IMR-90 (cell line): Measurements from ENCODE around the gene BRMS1. TPM values are rescaled to one million over a fixed set of nuclear protein-coding genes. Genes with fewer than 3 reads are reported as not detected.

Experiments used
- ATAC-seq: fragments of 200-7000 bp; cut with Tn5 transposase; 2 replicates; pipeline ENCODE4 v1.9.1; 2020; ENCODE audit warnings: low read depth, mild to moderate bottlenecking, moderate library complexity
- BruUV-seq: library from RNA; stranded (reverse); fragments of 400-500 nt; replicated peaks from 2 replicates; lab custom pipeline; 2021; lab: Mats Ljungman, UMichigan
- CTCF ChIA-PET: fragments of 300-600 bp; formaldehyde crosslinking; extraction: SDS; loops from one replicate; lab custom pipeline; 2021; ENCODE audit warnings: antibody characterized with exemption; lab: Yijun Ruan, JAX
- POLR2A ChIA-PET: fragments of 300-600 bp; sonication (Branson Sonifier 250); formaldehyde crosslinking; loops from one replicate; lab custom pipeline; 2022; ENCODE audit warnings: antibody characterized with exemption; ENCODE audit not compliant: unreplicated experiment; lab: Charles Lee
- DNase-seq: peaks from one replicate; pipeline ENCODE4 v3.0.0; 2013
- H2AFZ ChIP-seq: replicated peaks from 2 replicates; pipeline ENCODE3; 2013; ENCODE audit warnings: low read length, mild to moderate bottlenecking; ENCODE audit not compliant: poor library complexity
- H2AK5ac ChIP-seq: 2 replicates; pipeline ENCODE4 v1.6.1; 2013; ENCODE audit warnings: low read depth, low read length, inconsistent platforms
- H2AK9ac ChIP-seq: replicated peaks from 2 replicates; pipeline ENCODE3; 2013; ENCODE audit warnings: mild to moderate bottlenecking, low read depth, low read length, moderate library complexity; ENCODE audit not compliant: poor library complexity
- H2BK120ac ChIP-seq: 2 replicates; pipeline ENCODE4 v1.6.1; 2013; ENCODE audit warnings: low read depth, low read length, inconsistent platforms
- H2BK15ac ChIP-seq: 3 replicates; pipeline ENCODE4 v1.6.1; 2013; ENCODE audit warnings: low read depth, low read length, inconsistent platforms
- H2BK20ac ChIP-seq: 2 replicates; pipeline ENCODE4 v1.6.1; 2013; ENCODE audit warnings: low read depth, mild to moderate bottlenecking, inconsistent platforms, low read length, moderate library complexity
- H2BK5ac ChIP-seq: 2 replicates; pipeline ENCODE4 v1.6.1; 2013; ENCODE audit warnings: mild to moderate bottlenecking, low read depth, low read length, inconsistent platforms; ENCODE audit not compliant: poor library complexity, severe bottlenecking
- H3K14ac ChIP-seq: replicated peaks from 2 replicates; pipeline ENCODE4 v1.6.1; 2013; ENCODE audit warnings: low read depth, low read length, inconsistent platforms
- H3K18ac ChIP-seq: 2 replicates; pipeline ENCODE4 v1.6.1; 2013; ENCODE audit warnings: low read depth, low read length, control low read depth
- H3K23ac ChIP-seq: 2 replicates; pipeline ENCODE4 v1.6.1; 2013; ENCODE audit warnings: low read depth, low read length, inconsistent platforms
- H3K27ac ChIP-seq: 2 replicates; pipeline ENCODE4 v1.5.1; 2013; ENCODE audit warnings: mild to moderate bottlenecking, control low read depth, low read length; ENCODE audit not compliant: insufficient read depth
- H3K27me3 ChIP-seq: 2 replicates; pipeline ENCODE4 v1.6.1; 2013; ENCODE audit warnings: low read length; ENCODE audit not compliant: control insufficient read depth, insufficient read depth
- H3K36me3 ChIP-seq: 2 replicates; pipeline ENCODE4 v1.6.1; 2013; ENCODE audit warnings: low read length, mixed read lengths; ENCODE audit not compliant: control insufficient read depth, insufficient read depth
- H3K4ac ChIP-seq: 2 replicates; pipeline ENCODE4 v1.6.1; 2013; ENCODE audit warnings: low read depth, low read length, inconsistent platforms
- H3K4me1 ChIP-seq: 2 replicates; pipeline ENCODE4 v1.6.1; 2013; ENCODE audit warnings: low read length, mixed read lengths; ENCODE audit not compliant: control insufficient read depth, insufficient read depth
- H3K4me2 ChIP-seq: 2 replicates; pipeline ENCODE4 v1.6.1; 2013; ENCODE audit warnings: low read depth, mild to moderate bottlenecking, control low read depth, low read length, moderate library complexity
- H3K4me3 ChIP-seq: 2 replicates; pipeline ENCODE4 v1.5.1; 2013; ENCODE audit warnings: low read depth, mild to moderate bottlenecking, control low read depth, low read length, moderate library complexity; ENCODE audit not compliant: insufficient read depth
- H3K56ac ChIP-seq: 2 replicates; pipeline ENCODE4 v1.6.1; 2013; ENCODE audit warnings: low read length, inconsistent platforms; ENCODE audit not compliant: insufficient read depth; ENCODE audit errors: extremely low read depth
- H3K79me1 ChIP-seq, 2 experiments: 2 replicates each; pipeline ENCODE4 v1.6.1; 2013; ENCODE audit warnings: low read length in 2 of 2, inconsistent platforms in 1 of 2, low read depth in 1 of 2
- H3K9ac ChIP-seq: 2 replicates; pipeline ENCODE4 v1.6.1; 2013; ENCODE audit warnings: low read depth, low read length, control low read depth
- H3K9me1 ChIP-seq: 2 replicates; pipeline ENCODE4 v1.6.1; 2013; ENCODE audit warnings: low read length, inconsistent platforms; ENCODE audit not compliant: insufficient read depth
- H3K9me3 ChIP-seq: 2 replicates; pipeline ENCODE4 v1.6.1; 2013; ENCODE audit warnings: low read length; ENCODE audit not compliant: control insufficient read depth, insufficient read depth
- H4K20me1 ChIP-seq: 2 replicates; pipeline ENCODE4 v1.6.1; 2013; ENCODE audit warnings: low read length, inconsistent platforms; ENCODE audit not compliant: insufficient read depth
- H4K5ac ChIP-seq: 2 replicates; pipeline ENCODE4 v1.6.1; 2013; ENCODE audit warnings: mild to moderate bottlenecking, low read depth, low read length, control low read depth
- H4K8ac ChIP-seq, 2 experiments: 2 replicates each; pipeline ENCODE4 v1.6.1; 2013; ENCODE audit warnings: low read depth in 2 of 2, low read length in 2 of 2, control low read depth in 1 of 2, inconsistent platforms in 1 of 2
- H4K91ac ChIP-seq: 2 replicates; pipeline ENCODE4 v1.6.1; 2013; ENCODE audit warnings: low read depth, low read length, inconsistent platforms; ENCODE audit not compliant: insufficient read depth
- NFE2L2 ChIP-seq: fragments of 150-350 bp; IDR thresholded peaks from 2 replicates; pipeline ENCODE4 v1.6.1; 2016; ENCODE audit warnings: low read depth, mild to moderate bottlenecking, low read length
- POLR2A ChIP-seq: IDR thresholded peaks from 2 replicates; pipeline ENCODE4 v1.6.1; 2012; ENCODE audit warnings: mild to moderate bottlenecking, low read depth, low read length
- WGBS, 2 experiments: methylation state at CpG; one replicate each; pipeline versions ENCODE4 v1.1.5 to v1.1.7; 2013; ENCODE audit warnings: missing lambda C conversion rate in 2 of 2; ENCODE audit not compliant: insufficient read length in 1 of 2; ENCODE audit errors: extremely low coverage in 2 of 2; 5-methylcytosine and 5-hydroxymethylcytosine counted together
- dilution Hi-C: fragments of 300-500 bp; cut with HindIII; formaldehyde crosslinking; loops from one replicate; pipeline ENCODE4 v1.14.3; 2018; ENCODE audit warnings: low sequenced_read_pairs; ENCODE audit not compliant: unreplicated experiment
- in situ Hi-C: fragments of 300-500 bp; cut with MboI; formaldehyde crosslinking; loops from 3 replicates; pipeline ENCODE4 v1.14.3; 2019; ENCODE audit warnings: low sequenced_read_pairs, inconsistent platforms, mixed read lengths
- intact Hi-C: fragments of 100-400 bp; cut with micrococcal nuclease; formaldehyde crosslinking; loops from 2 replicates; pipeline ENCODE4 v1.10.0; 2022
- polyA plus RNA-seq, 3 experiments: library from polyadenylated mRNA; depleted of rRNA; stranded (reverse); fragments of >200 nt; gene quantifications; 2 replicates each; pipeline ENCODE4 v1.2.3, GENCODE V29; 2012; ENCODE audit warnings: low replicate concordance in 1 of 3
- total RNA-seq: library from RNA; depleted of rRNA; stranded (reverse); fragments of >200 nt; gene quantifications from 2 replicates; pipeline ENCODE4 v1.2.3, GENCODE V29; 2012

The BRMS1 gene
- total and polyA plus RNA-seq, 2 of the 4 experiments (the other 2 are of a cell fraction): 48.3 to 57.9 TPM

DNA sequence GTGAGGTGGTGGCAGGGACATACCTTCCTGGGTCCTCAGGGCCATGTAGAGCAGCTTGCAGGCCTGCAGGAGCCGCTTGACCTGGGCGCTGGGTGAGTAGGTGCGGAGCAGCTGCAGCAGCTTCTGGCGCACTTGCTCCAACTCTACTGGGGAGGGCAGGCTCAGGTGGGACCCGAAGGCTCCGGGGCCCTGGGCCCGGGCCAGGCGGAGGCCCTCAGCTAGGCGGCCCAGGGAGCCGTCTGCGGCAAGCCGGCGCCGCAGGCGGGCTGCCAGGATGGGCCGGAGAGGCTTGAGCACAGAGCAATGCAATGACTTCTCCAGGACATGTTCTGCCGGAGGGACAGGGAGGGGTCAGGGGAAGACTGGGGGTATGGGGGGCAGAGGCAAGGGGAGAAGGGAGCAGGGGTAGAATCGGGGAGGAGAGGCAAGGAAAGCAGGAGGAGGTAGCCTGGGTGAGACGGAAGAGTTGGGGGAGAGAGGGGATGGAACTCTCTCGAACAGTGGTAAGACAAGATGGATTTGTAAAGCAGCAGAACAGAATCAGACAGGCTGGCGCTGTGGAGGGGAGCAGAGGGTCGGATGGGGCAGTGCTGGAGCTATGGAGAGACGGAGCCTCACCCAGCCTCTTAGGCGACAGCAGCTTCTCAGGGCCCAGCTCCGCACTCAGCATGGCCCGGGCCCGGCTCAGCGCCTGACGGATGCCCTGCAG, 10.9 kb downstream of the BRMS1 start:
- H4K91ac ChIP-seq: no peak overlapping the region
- DNase-seq: no peak

More for the DNA sequence above, 10.9 kb downstream of the BRMS1 start:
- Histone ChIP-seq H3K4ac (0 out of 2 replicates have a peak overlapping the region, but pooled peaks have one; percentile 24), H3K9ac (no peak overlapping the region; the same call in 1 of the 2 replicates), H3K9me1 (no peaks in the 10 kb centered on the region), H3K4me3 (no peak overlapping the region), H2BK5ac (no peak overlapping the region), H3K79me1 (peaks cover 5 to 41% of the 10 kb centered on the region in 2 experiments; a peak in 3 of 4 replicates), H2AK5ac (no peak overlapping the region), H3K4me1 (peaks cover 23% of the 10 kb centered on the region), H2BK20ac (no peak overlapping the region), H2AK9ac (no peak overlapping the region), H2BK120ac (no peak overlapping the region), H3K56ac (no peak overlapping the region), H3K36me3 (peaks cover 22% of the 10 kb centered on the region), H3K18ac (no peak overlapping the region), H3K27me3 (no peaks in the 10 kb centered on the region), H4K8ac (no peak overlapping the region), H4K5ac (no peak overlapping the region), H3K14ac (no peak overlapping the region), H3K27ac (no peak overlapping the region), H2AFZ (no peak overlapping the region), H4K20me1 (peaks cover 21% of the 10 kb centered on the region), H3K9me3 (no peaks in the 10 kb centered on the region), H2BK15ac (no peak overlapping the region), H3K23ac (peak overlapping the region; percentile 62; the same call in 1 of the 2 replicates), H3K4me2 (no peak overlapping the region)
- ATAC-seq: no peak
- intact Hi-C loops: no loop called here
- TF ChIP-seq NFE2L2 (no peak), POLR2A (0 out of 2 replicates have a peak, but pooled peaks have one; percentile 20)
- CTCF ChIA-PET: interaction anchor here (1.2 kb wide), 1 partner anchor 21 kb away, joined by 4 read pairs; no protein-coding TSS in a partner anchor
- whole genome bisulfite sequencing, 2 experiments: 85% methylated on average over 18 of the region's 29 CpGs; no CpG with 5 or more reads in 1 of the 2 experiments
- BruUV-seq: no TSS peak
- in situ Hi-C loops: no loop called here
- dilution Hi-C loops: no loop called here
- POLR2A ChIA-PET: interaction anchor here (1.2 kb wide), 1 partner anchor 17 kb away, joined by 6 read pairs; the partner anchor contains the start of gene CD248
